Endothelial cell of umbilical vein (primary cell): Measurements from ENCODE around the gene GET4. TPM values are rescaled to one million over a fixed set of nuclear protein-coding genes. Genes with fewer than 3 reads are reported as not detected.

Experiments used
- BruUV-seq: library from RNA; stranded (reverse); fragments of 400-500 nt; replicated peaks from 2 replicates; lab custom pipeline; 2021; lab: Mats Ljungman, UMichigan
- CTCF ChIA-PET: fragments of 300-600, 350-600 bp; sonication (Branson Sonifier 250); formaldehyde crosslinking; loops from one replicate; lab custom pipeline; 2021; ENCODE audit warnings: antibody characterized with exemption, inconsistent platforms; lab: Charles Lee
- POLR2A ChIA-PET: fragments of 300-600, 350-600 bp; sonication (Branson Sonifier 250); formaldehyde crosslinking; loops from one replicate; lab custom pipeline; 2021; ENCODE audit warnings: antibody characterized with exemption, inconsistent platforms; lab: Charles Lee
- DNase-seq: peaks from one replicate; pipeline ENCODE4 v3.0.0-alpha.2; 2011; ENCODE audit warnings: low read depth, low spot score
- FAIRE-seq: peaks from 2 replicates; lab custom pipeline; 2011; peaks lifted over from hg19 to GRCh38; lab: Jason Lieb, UNC
- H2AFZ ChIP-seq: 2 replicates; pipeline ENCODE4 v1.6.0; 2012; ENCODE audit warnings: low read depth, low read length, control low read depth, inconsistent platforms
- H3K27ac ChIP-seq: 2 replicates; pipeline ENCODE4 v1.5.1; 2011; ENCODE audit warnings: low read depth, mild to moderate bottlenecking, control low read depth, low read length, moderate library complexity; ENCODE audit not compliant: insufficient read depth
- H3K27me3 ChIP-seq, 2 experiments: 2 replicates each; pipeline versions ENCODE4 v1.6.0 to v1.6.1; 2011; ENCODE audit warnings: low read length in 2 of 2, mixed read lengths in 1 of 2; ENCODE audit not compliant: control insufficient read depth in 2 of 2, insufficient read depth in 2 of 2
- H3K36me3 ChIP-seq, 2 experiments: 2 replicates in 1 of 2; 3 replicates in 1 of 2; pipeline ENCODE4 v1.5.1; 2011; ENCODE audit warnings: low read length in 2 of 2, mild to moderate bottlenecking in 1 of 2, moderate library complexity in 1 of 2; ENCODE audit not compliant: control insufficient read depth in 2 of 2, insufficient read depth in 2 of 2; ENCODE audit errors: extremely low read depth in 1 of 2
- H3K4me1 ChIP-seq: 3 replicates; pipeline ENCODE4 v1.5.1; 2011; ENCODE audit warnings: mild to moderate bottlenecking, low read length; ENCODE audit not compliant: control insufficient read depth, insufficient read depth; ENCODE audit errors: extremely low read depth
- H3K4me2 ChIP-seq: 2 replicates; pipeline ENCODE4 v1.6.1; 2011; ENCODE audit warnings: low read length, control low read depth, mixed read lengths; ENCODE audit not compliant: insufficient read depth
- H3K4me3 ChIP-seq, 3 experiments: fragments of 200-600 bp in 1 of 3; sonication (generic), shearing (Covaris generic) in 1 of 3; replicated peaks in 1 of 3; 2 replicates each; pipeline ENCODE4 v1.5.1; 2011 to 2016; ENCODE audit warnings: control low read depth in 3 of 3, low read length in 3 of 3, mild to moderate bottlenecking in 2 of 3, inconsistent platforms in 1 of 3, low read depth in 1 of 3, moderate library complexity in 1 of 3; ENCODE audit not compliant: insufficient read depth in 1 of 3
- H3K79me2 ChIP-seq: 2 replicates; pipeline ENCODE4 v1.6.0; 2012; ENCODE audit warnings: low read length, inconsistent platforms; ENCODE audit not compliant: control insufficient read depth, insufficient read depth
- H3K9ac ChIP-seq: replicated peaks from 2 replicates; pipeline ENCODE3; 2011; ENCODE audit warnings: low read length, control low read depth; ENCODE audit not compliant: insufficient read depth; ENCODE audit errors: extremely low read depth
- H3K9me1 ChIP-seq: replicated peaks from 3 replicates; pipeline ENCODE4 v1.6.0; 2011; ENCODE audit warnings: mild to moderate bottlenecking, low read length; ENCODE audit not compliant: control insufficient read depth, insufficient read depth; ENCODE audit errors: extremely low read depth
- H3K9me3 ChIP-seq: replicated peaks from 2 replicates; pipeline ENCODE4 v1.5.1; 2012; ENCODE audit warnings: low read length, inconsistent platforms; ENCODE audit not compliant: control insufficient read depth, insufficient read depth
- H4K20me1 ChIP-seq: replicated peaks from 2 replicates; pipeline ENCODE3; 2011; ENCODE audit warnings: mild to moderate bottlenecking, low read length; ENCODE audit not compliant: control insufficient read depth, insufficient read depth; ENCODE audit errors: extremely low read depth
- EZH2 ChIP-seq: IDR thresholded peaks from 2 replicates; pipeline ENCODE4 v1.6.1; 2012; ENCODE audit warnings: borderline replicate concordance, low read depth, mild to moderate bottlenecking, moderate library complexity, low read length, inconsistent platforms; ENCODE audit not compliant: severe bottlenecking
- FOS ChIP-seq: IDR thresholded peaks from 2 replicates; pipeline ENCODE4 v1.6.1; 2011; ENCODE audit warnings: mild to moderate bottlenecking, low read length, moderate library complexity, borderline replicate concordance; ENCODE audit not compliant: insufficient read depth
- GATA2 ChIP-seq: IDR thresholded peaks from 2 replicates; pipeline ENCODE4 v1.7.0; 2011; ENCODE audit warnings: low read depth, mild to moderate bottlenecking, moderate library complexity, mixed read lengths, low read length; ENCODE audit not compliant: insufficient read length, insufficient read depth
- JUN ChIP-seq: IDR thresholded peaks from 2 replicates; pipeline ENCODE4 v1.6.1; 2011; ENCODE audit warnings: borderline replicate concordance, low read depth; ENCODE audit not compliant: insufficient read length, insufficient read depth
- MYC ChIP-seq: IDR thresholded peaks from one replicate; pipeline ENCODE4 v1.6.1; 2011; ENCODE audit warnings: mild to moderate bottlenecking, low read depth, low read length
- POLR2A ChIP-seq: IDR thresholded peaks from 2 replicates; pipeline ENCODE4 v1.6.1; 2012; ENCODE audit warnings: low read depth, mild to moderate bottlenecking, control low read depth, low read length
- POLR2AphosphoS5 ChIP-seq: IDR thresholded peaks from 2 replicates; pipeline ENCODE4 v1.6.1; 2012; ENCODE audit warnings: low read depth, mild to moderate bottlenecking, control low read depth, low read length, moderate library complexity; ENCODE audit not compliant: insufficient read depth
- dilution Hi-C: fragments of 300-500 bp; cut with MboI; formaldehyde crosslinking; loops from one replicate; pipeline ENCODE4 v1.15.0; 2019; ENCODE audit warnings: low sequenced_read_pairs; ENCODE audit not compliant: extremely low pct_ligation_motif_present
- intact Hi-C: fragments of 100-400 bp; cut with micrococcal nuclease; formaldehyde crosslinking; loops from one replicate; pipeline ENCODE4 v1.10.0; 2022
- polyA plus RNA-seq, 4 experiments: library from polyadenylated mRNA; depleted of rRNA in 3 of 4; stranded (reverse) in 3 of 4; unstranded in 1 of 4; fragments of >200 nt; gene quantifications; 2 replicates each; pipeline versions ENCODE4 v1.2.1 to v1.2.3, GENCODE V29; 2011 to 2012; ENCODE audit warnings: missing spikeins in 1 of 4
- total RNA-seq: library from RNA; stranded (reverse); gene quantifications from 2 replicates; pipeline ENCODE4 v1.2.3, GENCODE V29; 2021
- TF ChIP-seq, protein P1 (sequence below): IDR thresholded peaks from 2 replicates; pipeline ENCODE4 v1.6.1; 2011; ENCODE audit not compliant: insufficient read depth, insufficient read length
- TF ChIP-seq, protein P2 (sequence below), 2 donors: IDR thresholded peaks; 1 replicate in 1 of 2; 2 replicates in 1 of 2; pipeline ENCODE4 v1.5.1; 2011; ENCODE audit warnings: low read length in 2 of 2, mild to moderate bottlenecking in 2 of 2, moderate library complexity in 2 of 2, control low read depth in 1 of 2, inconsistent platforms in 1 of 2, low read depth in 1 of 2; ENCODE audit not compliant: insufficient read depth in 1 of 2; ENCODE audit errors: extremely low read depth in 1 of 2

GET4 gene
- total and polyA plus RNA-seq, 2 donors (not counting 3 experiments of a cell fraction or from before 2014, with no cell fraction given): 48.4 to 58.1 TPM

DNA sequence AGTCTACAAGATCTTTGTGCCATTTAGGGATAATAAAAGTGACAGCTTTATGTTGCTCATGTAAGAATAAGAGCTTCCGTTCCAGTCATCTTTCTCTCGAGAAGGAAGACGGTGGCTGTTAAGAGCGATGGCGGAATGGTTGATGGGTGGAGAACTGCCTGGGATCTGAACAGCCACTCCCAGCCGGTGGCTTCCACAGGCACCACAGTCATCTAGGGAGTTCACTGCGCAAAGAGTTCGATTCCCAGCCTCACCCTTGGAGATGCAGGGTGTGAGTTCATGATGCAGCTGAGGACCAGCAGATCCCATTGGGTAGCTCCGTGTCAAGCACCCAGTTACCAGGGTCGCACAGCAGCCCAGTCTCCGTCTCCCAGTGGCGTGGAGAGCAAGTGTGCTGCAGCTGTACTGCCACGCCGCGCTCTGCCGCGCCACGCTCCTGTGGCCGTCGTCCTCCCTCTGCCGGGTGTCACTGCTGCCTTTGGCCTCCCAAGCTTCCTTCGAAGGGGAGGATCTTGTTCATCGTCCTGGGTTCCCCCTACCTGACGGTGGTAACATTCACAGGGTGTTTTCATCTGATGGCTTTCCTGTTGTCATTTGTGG, 36.3 kb upstream of the GET4 start:
- no peaks in the 10 kb centered on the region for H3K27me3 ChIP-seq
- H3K36me3 ChIP-seq: peaks cover 9 to 29% of the 10 kb centered on the region in 2 experiments
- no peak for DNase-seq
- CTCF ChIA-PET: interaction anchor here (1.0 kb wide), 1 partner anchor 27 kb away, joined by 4 read pairs; no protein-coding TSS in a partner anchor
- no TSS peak for BruUV-seq
- no peaks in the 10 kb centered on the region for H3K9me3 ChIP-seq
- dilution Hi-C loops: no loop called here
- peaks cover 14% of the 10 kb centered on the region for H3K79me2 ChIP-seq
- H3K27ac ChIP-seq: no peak overlapping the region
- intact Hi-C loops: no loop called here
- H3K4me3 ChIP-seq: no peak overlapping the region
- H3K4me1 ChIP-seq: no peaks in the 10 kb centered on the region
- POLR2A ChIA-PET: interaction anchor here (0.7 kb wide), 1 partner anchor 114 kb away, joined by 6 read pairs; no protein-coding TSS in a partner anchor
- no peak overlapping the region for H3K9ac ChIP-seq
- TF ChIP-seq JUN (no peak), GATA2 (no peak), MYC (no peak)
- TF ChIP-seq, protein P1, sequence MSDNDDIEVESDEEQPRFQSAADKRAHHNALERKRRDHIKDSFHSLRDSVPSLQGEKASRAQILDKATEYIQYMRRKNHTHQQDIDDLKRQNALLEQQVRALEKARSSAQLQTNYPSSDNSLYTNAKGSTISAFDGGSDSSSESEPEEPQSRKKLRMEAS: no peak
- no peak overlapping the region for H3K4me2 ChIP-seq
- no peak for FAIRE-seq
- no peaks in the 10 kb centered on the region for H4K20me1 ChIP-seq
- no peak overlapping the region for H2AFZ ChIP-seq
- no peaks in the 10 kb centered on the region for H3K9me1 ChIP-seq

DNA sequence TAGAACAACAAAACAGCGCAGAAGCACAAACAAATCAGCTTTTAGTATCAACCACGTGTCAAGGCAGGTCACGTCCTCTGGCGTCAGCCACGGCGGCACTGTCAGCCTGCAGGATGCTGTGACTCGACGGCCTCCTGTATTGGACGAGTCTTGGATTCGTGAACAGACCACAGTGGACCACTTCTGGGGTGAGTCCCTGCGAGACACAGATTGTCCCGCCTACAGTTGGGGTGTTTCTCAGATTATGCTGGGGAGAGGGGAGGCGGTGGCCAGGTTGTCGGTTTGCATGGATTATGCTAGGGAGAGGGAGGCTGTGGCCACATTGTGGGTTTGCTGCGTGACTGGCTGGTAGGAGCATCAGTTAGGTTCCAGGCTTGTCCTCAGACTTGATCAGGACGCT, 34.4 kb upstream of the GET4 start:
- no peak for FAIRE-seq
- Histone ChIP-seq H3K9me3 (no peaks in the 10 kb centered on the region), H3K4me3 (no peak overlapping the region), H4K20me1 (no peaks in the 10 kb centered on the region), H3K9ac (no peak overlapping the region), H3K4me2 (no peak overlapping the region), H3K27me3 (no peaks in the 10 kb centered on the region), H3K27ac (no peak overlapping the region), H3K79me2 (peaks cover 7% of the 10 kb centered on the region), H3K36me3 (peaks cover 9 to 33% of the 10 kb centered on the region in 2 experiments), H3K9me1 (no peaks in the 10 kb centered on the region), H3K4me1 (no peaks in the 10 kb centered on the region), H2AFZ (no peak overlapping the region)
- no TSS peak for BruUV-seq
- DNase-seq: no peak
- ChIA-PET POLR2A (no interaction called here), CTCF (interaction anchor here (1.9 kb wide), 1 partner anchor 31 kb away, joined by 8 read pairs; no protein-coding TSS in a partner anchor)
- dilution Hi-C loops: no loop called here
- intact Hi-C loops: no loop called here
- no peak for TF ChIP-seq GATA2
- TF ChIP-seq, protein P1: no peak
- TF ChIP-seq, protein P2, sequence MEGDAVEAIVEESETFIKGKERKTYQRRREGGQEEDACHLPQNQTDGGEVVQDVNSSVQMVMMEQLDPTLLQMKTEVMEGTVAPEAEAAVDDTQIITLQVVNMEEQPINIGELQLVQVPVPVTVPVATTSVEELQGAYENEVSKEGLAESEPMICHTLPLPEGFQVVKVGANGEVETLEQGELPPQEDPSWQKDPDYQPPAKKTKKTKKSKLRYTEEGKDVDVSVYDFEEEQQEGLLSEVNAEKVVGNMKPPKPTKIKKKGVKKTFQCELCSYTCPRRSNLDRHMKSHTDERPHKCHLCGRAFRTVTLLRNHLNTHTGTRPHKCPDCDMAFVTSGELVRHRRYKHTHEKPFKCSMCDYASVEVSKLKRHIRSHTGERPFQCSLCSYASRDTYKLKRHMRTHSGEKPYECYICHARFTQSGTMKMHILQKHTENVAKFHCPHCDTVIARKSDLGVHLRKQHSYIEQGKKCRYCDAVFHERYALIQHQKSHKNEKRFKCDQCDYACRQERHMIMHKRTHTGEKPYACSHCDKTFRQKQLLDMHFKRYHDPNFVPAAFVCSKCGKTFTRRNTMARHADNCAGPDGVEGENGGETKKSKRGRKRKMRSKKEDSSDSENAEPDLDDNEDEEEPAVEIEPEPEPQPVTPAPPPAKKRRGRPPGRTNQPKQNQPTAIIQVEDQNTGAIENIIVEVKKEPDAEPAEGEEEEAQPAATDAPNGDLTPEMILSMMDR (IDR thresholded peaks at IDR 0.05; ENCODE audit: extremely low read depth in 1 of 2, insufficient read depth in 1 of 2, low read depth in 1 of 2, low read length in 2 of 2): no peak
- TF ChIP-seq POLR2A: no peak
- no peak for TF ChIP-seq MYC
- no peak for TF ChIP-seq JUN
- no peak for TF ChIP-seq FOS
- no peak for TF ChIP-seq EZH2
- TF ChIP-seq POLR2AphosphoS5: no peak
